Natural killer cell (primary cell): ENCODE results near the gene CHN1. TPM values are rescaled to one million over a fixed set of nuclear protein-coding genes. Genes with fewer than 3 reads are reported as not detected.

Source experiments
- ATAC-seq, 3 donors: fragments of 150-1000 bp in 2 of 3; fragments of 200-7000 bp in 1 of 3; cut with Tn5 transposase; 1 replicate in 1 of 3; 2 replicates in 2 of 3; pipeline ENCODE4 v1.10.0; 2021; ENCODE audit warnings: mild to moderate bottlenecking in 2 of 3, moderate library complexity in 2 of 3
- DNase-seq, 2 donors: peaks; one replicate each; pipeline versions ENCODE4 v3.0.0 to v3.0.0-alpha.2; 2013 to 2021; ENCODE audit warnings: mixed read lengths in 1 of 2
- H3K27ac ChIP-seq: one replicate; pipeline ENCODE4 v1.5.1; 2013; ENCODE audit warnings: mild to moderate bottlenecking, low read length
- H3K27me3 ChIP-seq: one replicate; pipeline ENCODE4 v1.6.1; 2013; ENCODE audit warnings: low read length; ENCODE audit not compliant: control insufficient read depth, insufficient read depth
- H3K36me3 ChIP-seq: one replicate; pipeline ENCODE4 v1.6.1; 2013; ENCODE audit warnings: low read length; ENCODE audit not compliant: control insufficient read depth, insufficient read depth
- H3K4me1 ChIP-seq: one replicate; pipeline ENCODE4 v1.6.1; 2013; ENCODE audit warnings: low read length; ENCODE audit not compliant: control insufficient read depth, insufficient read depth
- H3K4me3 ChIP-seq: one replicate; pipeline ENCODE4 v1.5.1; 2013; ENCODE audit warnings: low read length
- H3K9me3 ChIP-seq: one replicate; pipeline ENCODE4 v1.6.1; 2013; ENCODE audit warnings: low read length; ENCODE audit not compliant: control insufficient read depth, insufficient read depth
- H3K27ac Mint-ChIP-seq, 2 donors: one replicate each; pipeline ENCODE4 v1.8.0; 2022; ENCODE audit warnings: mild to moderate bottlenecking in 2 of 2, mixed read lengths in 2 of 2, moderate library complexity in 1 of 2
- H3K27me3 Mint-ChIP-seq, 2 donors: one replicate each; pipeline ENCODE4 v1.8.0; 2022; ENCODE audit warnings: low read depth in 2 of 2, mixed read lengths in 2 of 2
- H3K36me3 Mint-ChIP-seq: one replicate; pipeline ENCODE4 v1.8.0; 2022; ENCODE audit warnings: mixed read lengths
- H3K4me1 Mint-ChIP-seq, 2 donors: one replicate each; pipeline ENCODE4 v1.8.0; 2022; ENCODE audit warnings: mixed read lengths in 2 of 2
- H3K4me3 Mint-ChIP-seq: one replicate; pipeline ENCODE4 v1.8.0; 2022; ENCODE audit warnings: mild to moderate bottlenecking, moderate library complexity, mixed read lengths
- H3K9me3 Mint-ChIP-seq, 2 donors: one replicate each; pipeline ENCODE4 v1.8.0; 2022; ENCODE audit warnings: mixed read lengths in 2 of 2
- WGBS: methylation state at CpG from one replicate; pipeline ENCODE4 v1.1.7; 2013; ENCODE audit warnings: missing lambda C conversion rate; ENCODE audit not compliant: insufficient coverage; 5-methylcytosine and 5-hydroxymethylcytosine counted together
- intact Hi-C: fragments of 100-400 bp; cut with micrococcal nuclease; formaldehyde crosslinking; loops from one replicate; pipeline ENCODE4 v1.14.2; 2022
- total RNA-seq, 4 donors: library from RNA; stranded (reverse); fragments of 120-200 nt in 1 of 4; gene quantifications; one replicate each; pipeline versions ENCODE4 v1.2.3 to v1.2.4, GENCODE V29; 2013 to 2022
- TF ChIP-seq, protein P1 (sequence below): fragments of 200-600 bp; IDR thresholded peaks from one replicate; pipeline ENCODE4 v1.8.0; 2022; ENCODE audit warnings: antibody characterized with exemption

Gene CHN1
- total RNA-seq, 3 donors from 2014 or later (not counting 1 experiment from before 2014, with no cell fraction given) = 0.80 to 1.7 (median 0.88) TPM

DNA sequence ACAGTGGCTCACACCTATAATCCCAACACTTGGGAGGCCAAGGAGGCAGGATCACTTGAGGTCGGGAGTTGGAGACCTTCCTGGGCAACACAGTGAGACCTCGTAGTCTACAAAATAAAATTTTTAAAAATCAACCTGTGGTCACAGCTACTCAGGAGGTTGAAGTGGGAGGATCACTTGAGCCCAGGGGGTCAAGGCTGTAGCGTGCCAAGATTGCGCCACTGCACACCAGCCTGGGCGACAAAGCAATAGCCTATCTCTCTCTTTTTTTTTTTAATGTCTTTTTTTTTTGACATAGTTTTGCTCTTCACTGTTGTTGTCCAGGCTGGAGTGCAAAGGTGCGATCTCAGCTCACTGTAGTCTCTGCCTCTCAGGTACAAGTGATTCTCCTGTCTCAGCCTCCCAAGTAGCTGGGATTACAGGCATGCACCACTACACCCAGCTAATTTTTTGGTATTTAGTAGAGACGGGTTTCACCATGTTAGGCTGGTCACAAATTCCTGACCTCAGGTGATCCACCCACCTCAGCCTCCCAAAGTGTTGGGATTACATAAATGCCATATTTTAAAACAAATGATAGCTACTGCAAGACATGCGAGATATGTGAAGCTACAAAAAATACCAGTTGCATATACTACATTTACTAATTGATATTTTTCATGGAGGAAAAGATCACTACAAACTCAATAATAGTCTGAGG lies 55.0 kb downstream of the CHN1 start:
- H3K4me1 ChIP-seq = no peaks in the 10 kb centered on the region
- TF ChIP-seq, protein P1, sequence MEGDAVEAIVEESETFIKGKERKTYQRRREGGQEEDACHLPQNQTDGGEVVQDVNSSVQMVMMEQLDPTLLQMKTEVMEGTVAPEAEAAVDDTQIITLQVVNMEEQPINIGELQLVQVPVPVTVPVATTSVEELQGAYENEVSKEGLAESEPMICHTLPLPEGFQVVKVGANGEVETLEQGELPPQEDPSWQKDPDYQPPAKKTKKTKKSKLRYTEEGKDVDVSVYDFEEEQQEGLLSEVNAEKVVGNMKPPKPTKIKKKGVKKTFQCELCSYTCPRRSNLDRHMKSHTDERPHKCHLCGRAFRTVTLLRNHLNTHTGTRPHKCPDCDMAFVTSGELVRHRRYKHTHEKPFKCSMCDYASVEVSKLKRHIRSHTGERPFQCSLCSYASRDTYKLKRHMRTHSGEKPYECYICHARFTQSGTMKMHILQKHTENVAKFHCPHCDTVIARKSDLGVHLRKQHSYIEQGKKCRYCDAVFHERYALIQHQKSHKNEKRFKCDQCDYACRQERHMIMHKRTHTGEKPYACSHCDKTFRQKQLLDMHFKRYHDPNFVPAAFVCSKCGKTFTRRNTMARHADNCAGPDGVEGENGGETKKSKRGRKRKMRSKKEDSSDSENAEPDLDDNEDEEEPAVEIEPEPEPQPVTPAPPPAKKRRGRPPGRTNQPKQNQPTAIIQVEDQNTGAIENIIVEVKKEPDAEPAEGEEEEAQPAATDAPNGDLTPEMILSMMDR = no peak
- 85% methylated on average over 6 of the region's 8 CpGs for WGBS
- no peak overlapping the region for H3K27ac ChIP-seq
- ATAC-seq = no peak
- H3K27ac Mint-ChIP-seq = no peak overlapping the region
- H3K4me3 Mint-ChIP-seq = no peak overlapping the region
- peaks cover 2% of the 10 kb centered on the region for H3K27me3 ChIP-seq
- peaks cover 11 to 21% of the 10 kb centered on the region in 2 donors for H3K27me3 Mint-ChIP-seq
- DNase-seq = no peak
- no peaks in the 10 kb centered on the region for H3K36me3 Mint-ChIP-seq
- no peaks in the 10 kb centered on the region for H3K9me3 Mint-ChIP-seq
- no peaks in the 10 kb centered on the region for H3K4me1 Mint-ChIP-seq
- no peaks in the 10 kb centered on the region for H3K36me3 ChIP-seq
- intact Hi-C loops = no loop called here
- no peak overlapping the region for H3K4me3 ChIP-seq
- no peaks in the 10 kb centered on the region for H3K9me3 ChIP-seq

DNA sequence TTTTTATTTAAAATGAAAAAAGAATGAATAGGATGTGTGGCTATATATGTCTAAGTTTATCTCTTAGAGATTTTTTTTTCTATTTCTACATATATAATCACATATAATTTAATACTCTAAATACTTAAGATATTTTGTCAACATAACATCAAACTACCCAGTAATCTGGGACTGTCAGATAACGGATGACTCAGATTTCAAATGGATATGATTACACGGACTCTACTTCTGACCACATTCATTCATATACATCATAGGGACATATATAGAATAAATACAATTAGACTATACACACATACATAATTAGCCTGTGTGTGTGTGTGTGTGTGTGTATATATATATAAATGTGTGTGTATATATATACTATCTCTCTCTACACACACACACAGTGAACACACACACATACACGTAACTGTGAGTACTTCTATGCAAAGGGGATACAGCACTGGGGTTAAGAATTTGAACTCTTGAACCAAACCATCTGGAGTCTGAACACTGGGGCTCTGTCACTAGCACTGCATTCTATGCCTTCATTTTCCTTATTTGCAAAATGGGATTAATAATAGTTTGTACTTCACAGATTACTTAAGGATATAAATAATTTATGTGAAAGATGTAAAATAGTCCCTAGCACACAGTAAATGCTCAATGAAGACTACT lies 59.5 kb downstream of the CHN1 start:
- intact Hi-C loops = no loop called here
- Mint-ChIP-seq H3K36me3 (no peaks in the 10 kb centered on the region), H3K27me3 (peaks cover 0 to 7% of the 10 kb centered on the region in 2 donors), H3K9me3 (no peaks in the 10 kb centered on the region), H3K27ac (no peak overlapping the region), H3K4me1 (no peaks in the 10 kb centered on the region), H3K4me3 (no peak overlapping the region)
- H3K4me3 ChIP-seq = no peak overlapping the region
- H3K36me3 ChIP-seq = no peaks in the 10 kb centered on the region
- no peaks in the 10 kb centered on the region for H3K9me3 ChIP-seq
- TF ChIP-seq, protein P1 = no peak
- H3K4me1 ChIP-seq = no peaks in the 10 kb centered on the region
- no peak for DNase-seq
- WGBS = 100% methylated on average over 1 of the region's 3 CpGs
- no peaks in the 10 kb centered on the region for H3K27me3 ChIP-seq
- no peak overlapping the region for H3K27ac ChIP-seq
- ATAC-seq = no peak

DNA sequence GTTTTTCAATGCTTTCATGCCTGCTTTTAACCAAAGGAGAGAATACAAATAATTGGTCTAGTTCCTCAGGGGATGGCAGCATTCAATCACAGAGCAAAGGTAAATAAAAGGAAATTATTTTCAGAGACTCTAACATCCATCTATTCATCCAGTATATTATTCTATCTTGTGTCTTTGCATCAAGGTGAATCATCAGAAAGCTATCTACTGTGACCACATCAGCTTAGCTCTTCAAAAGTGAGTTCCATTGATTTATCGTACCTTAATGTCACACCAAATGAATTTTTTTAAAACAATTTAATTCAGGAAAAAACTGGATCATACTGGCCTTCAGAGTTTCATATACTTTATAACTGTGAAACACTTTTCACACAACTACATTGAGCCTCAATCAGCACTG lies 66.1 kb downstream of the CHN1 start:
- Mint-ChIP-seq H3K4me1 (no peaks in the 10 kb centered on the region), H3K27ac (no peak overlapping the region), H3K4me3 (no peak overlapping the region), H3K36me3 (no peaks in the 10 kb centered on the region), H3K9me3 (no peaks in the 10 kb centered on the region), H3K27me3 (peaks cover 5 to 6% of the 10 kb centered on the region in 2 donors)
- WGBS = 95% methylated on average over 1 of the region's 1 CpG
- Histone ChIP-seq H3K9me3 (no peaks in the 10 kb centered on the region), H3K27ac (no peak overlapping the region), H3K4me1 (no peaks in the 10 kb centered on the region), H3K4me3 (no peak overlapping the region), H3K27me3 (no peaks in the 10 kb centered on the region), H3K36me3 (no peaks in the 10 kb centered on the region)
- ATAC-seq = no peak
- TF ChIP-seq, protein P1 = no peak
- intact Hi-C loops = no loop called here
- DNase-seq = no peak
